KBM-7 (cell line): ENCODE measurements around the gene ATP1B4.

Source experiments
- DNase-seq: peaks from one replicate; pipeline ENCODE4 v3.0.0-alpha.2; 2015
- in situ Hi-C: fragments of 300-500 bp; cut with MboI; formaldehyde crosslinking; loops from 2 replicates; pipeline ENCODE4 v1.14.3; 2020; ENCODE audit warnings: low sequenced_read_pairs, low pct_unique_long_range_greater_than_20kb, mixed read lengths

ATP1B4 gene

DNA sequence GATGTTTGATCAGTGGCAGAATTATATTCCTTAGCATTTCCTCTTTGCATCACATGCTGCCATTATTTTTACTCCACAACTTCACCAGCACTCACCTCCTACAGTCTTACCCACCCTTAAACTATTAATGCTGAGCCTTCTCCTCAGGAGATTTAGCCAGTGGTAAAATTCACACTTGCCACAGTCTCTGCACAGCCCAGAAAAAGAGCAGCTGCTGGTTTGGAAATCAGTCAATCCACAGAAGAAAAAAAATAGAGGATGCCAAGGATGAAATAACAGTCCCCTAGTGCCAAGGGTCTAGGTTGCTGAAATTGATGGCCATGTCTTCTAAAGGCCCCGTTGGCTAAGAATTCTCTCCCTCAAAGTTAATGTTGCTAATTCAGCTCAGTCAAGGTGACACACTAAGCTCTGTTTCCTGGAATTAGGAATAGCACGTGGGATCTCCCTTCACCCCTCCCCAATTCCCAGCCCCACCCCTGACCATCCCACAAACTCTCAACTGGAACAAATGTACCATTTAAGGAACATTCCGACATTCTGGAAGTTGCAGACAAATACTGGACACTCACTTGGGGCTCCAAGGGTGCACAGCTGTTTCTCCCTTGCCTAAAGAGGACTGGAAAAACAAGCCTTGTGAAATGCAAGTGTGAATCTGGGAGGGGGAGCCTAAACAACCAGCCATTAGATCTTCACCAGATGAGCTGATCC is 5.7 kb downstream of the ATP1B4 start:
- in situ Hi-C loops, result no loop called here
- no peak for DNase-seq

DNA sequence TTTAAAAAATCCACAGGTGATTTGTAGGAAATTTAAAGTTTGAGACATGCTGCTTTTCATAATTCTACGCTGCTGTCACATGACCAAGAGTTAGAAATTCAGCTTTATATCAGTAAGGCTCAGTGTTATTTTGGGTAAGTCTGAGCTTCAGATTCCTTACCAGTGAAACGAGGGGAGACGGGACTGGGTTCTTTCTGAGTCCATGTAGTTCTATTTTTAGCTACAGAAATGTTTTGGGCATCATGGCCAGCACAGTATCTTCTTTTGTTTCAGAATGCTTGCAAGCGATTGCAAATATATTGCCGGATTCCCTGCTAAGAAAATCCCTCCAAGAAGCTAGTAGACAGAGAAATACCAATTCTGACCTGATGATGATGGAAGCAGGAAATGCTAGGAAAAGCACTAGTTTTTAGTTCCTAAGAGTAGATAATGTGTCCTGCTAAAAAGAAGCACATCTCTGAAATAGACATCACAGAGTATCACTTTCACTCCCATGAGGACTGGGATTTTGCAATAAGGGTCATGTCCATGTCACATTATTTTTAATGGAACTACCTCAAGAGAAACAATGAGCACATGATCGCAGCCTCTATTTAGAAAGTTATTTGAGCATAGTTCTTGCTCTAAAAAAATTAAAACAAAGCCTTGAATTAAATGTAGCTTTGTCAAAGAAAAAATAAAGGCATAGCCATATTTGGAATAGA is 10.9 kb downstream of the ATP1B4 start:
- no peak for DNase-seq
- in situ Hi-C loops, result no loop called here

DNA sequence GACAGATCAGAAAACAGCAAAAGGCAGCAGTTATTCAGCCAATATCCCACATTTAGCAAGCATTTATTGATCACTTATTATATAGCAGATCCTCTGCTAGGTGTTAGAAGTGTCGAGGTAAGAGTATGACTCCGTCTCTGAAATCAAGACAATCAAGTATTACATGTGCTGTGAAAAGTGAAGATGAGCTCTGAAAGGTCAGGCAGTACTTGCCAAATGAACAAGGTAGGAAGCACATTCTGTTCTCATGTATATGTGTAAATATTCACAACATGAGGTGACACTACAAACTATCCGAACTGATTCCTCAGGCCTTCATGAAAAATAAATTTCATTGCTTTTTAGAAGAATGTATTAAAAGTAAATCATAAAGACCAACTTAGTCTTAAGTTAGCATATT is 15.3 kb downstream of the ATP1B4 start:
- in situ Hi-C loops, result no loop called here
- DNase-seq, result no peak

DNA sequence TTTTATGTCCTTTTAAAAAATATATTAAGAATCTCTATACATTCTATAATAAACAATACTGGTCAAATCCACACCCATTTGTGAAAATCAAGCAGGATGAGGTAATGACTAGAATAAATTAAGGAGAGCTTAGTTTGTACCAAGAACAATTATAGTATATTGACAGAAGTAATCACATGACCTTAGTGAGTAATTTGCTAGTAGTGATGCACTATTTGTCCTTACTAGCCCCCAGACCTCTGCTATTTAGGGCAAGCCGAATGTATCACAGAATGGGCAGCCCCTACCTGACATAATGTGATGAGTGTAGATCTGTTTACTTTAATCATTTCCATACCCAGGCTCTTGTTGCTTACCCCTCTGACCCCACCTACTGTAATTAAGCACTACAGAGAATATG is 15.8 kb downstream of the ATP1B4 start:
- DNase-seq, result no peak
- in situ Hi-C loops, result no loop called here

GRCh38 chrX:120378570-120378969 is 16.7 kb downstream of the ATP1B4 start:
- no peak for DNase-seq
- in situ Hi-C loops, result no loop called here

DNA sequence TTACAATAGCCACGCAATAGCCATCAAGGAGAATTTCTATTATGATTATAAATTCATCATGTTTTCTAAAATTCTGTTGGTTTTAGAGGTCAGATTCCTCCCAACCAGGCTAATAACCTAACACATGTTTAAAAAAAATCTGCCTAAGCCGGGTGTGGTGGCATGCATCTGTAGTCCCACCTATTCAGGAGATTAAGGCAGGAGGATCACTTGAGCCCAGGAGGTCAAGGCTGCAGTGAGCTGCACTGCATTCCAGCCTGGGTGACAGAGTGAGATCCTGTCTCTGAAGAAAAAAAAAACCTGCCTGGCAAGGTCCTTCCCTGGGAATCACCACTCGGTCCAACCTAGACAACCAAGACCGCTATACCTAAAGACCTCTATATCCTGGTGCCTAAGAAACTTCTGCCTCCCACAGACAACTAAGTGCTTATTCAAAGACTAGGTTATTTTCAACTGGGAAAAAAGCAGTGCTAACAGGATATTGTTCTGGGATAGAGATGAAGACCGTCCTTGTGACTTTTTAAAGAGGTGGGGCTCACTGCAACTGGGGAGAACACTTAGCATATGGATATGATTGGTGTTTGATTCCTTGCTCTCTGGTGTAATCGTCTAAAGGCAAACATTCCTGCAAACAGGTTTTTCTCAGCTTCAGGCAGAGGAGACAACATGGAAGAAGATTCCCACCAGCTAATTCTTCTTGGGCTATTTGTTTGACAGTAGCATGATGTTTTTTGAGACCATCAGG is 18.2 kb downstream of the ATP1B4 start:
- DNase-seq, result no peak
- in situ Hi-C loops, result no loop called here

- peak; percentile 65 for DNase-seq
- in situ Hi-C loops, result no loop called here
These were observed 18.8 kb downstream of the ATP1B4 start for GRCh38 chrX:120380699-120381098.

DNA sequence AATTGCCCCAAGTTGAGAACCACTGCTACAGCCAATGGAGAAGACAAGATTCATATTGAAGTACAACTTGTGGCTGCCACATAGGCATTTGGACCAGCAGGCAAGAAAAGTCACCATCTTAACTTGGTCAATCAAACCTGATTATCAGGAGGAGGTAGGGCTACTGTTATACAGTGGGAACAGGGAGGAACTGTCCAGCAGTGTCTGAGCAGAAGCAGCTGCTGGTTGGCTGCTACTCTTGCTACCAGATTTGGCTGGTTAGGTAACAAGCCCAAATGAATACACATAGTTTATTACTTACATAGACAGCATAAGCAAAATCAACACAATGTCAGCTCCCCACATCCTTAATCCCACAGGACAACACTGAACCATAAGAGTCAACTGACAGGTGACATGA is 39.4 kb downstream of the ATP1B4 start:
- in situ Hi-C loops, result no loop called here
- no peak for DNase-seq

- in situ Hi-C loops, result no loop called here
- no peak for DNase-seq
These were observed 40.5 kb downstream of the ATP1B4 start for GRCh38 chrX:120402369-120402768.

GRCh38 chrX:120406638-120407037 is 44.7 kb downstream of the ATP1B4 start:
- in situ Hi-C loops, result no loop called here
- DNase-seq, result no peak

GRCh38 chrX:120408168-120408567 is 46.3 kb downstream of the ATP1B4 start:
- DNase-seq, result no peak
- in situ Hi-C loops, result no loop called here

- DNase-seq, result peak; percentile 24
- in situ Hi-C loops, result no loop called here
These were observed 57.6 kb downstream of the ATP1B4 start for GRCh38 chrX:120419463-120419862.

DNA sequence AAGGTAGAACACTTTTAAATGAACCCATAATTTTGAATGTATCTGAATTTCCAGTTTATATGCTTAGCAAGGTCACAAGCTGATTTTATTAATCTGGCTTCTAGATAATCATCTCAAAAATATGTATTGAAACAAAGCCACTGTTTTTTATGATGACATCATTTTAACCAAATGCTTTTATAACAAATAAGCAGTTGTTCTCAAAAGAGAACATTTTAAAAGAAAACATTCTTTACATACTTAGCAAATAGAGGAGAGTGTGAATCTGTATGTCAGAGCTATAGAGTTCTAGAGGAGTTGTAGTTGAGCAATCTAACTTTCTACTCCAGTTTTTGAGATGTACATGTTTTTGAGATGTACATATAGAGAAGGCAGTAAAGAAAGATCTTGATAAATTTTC is 64.7 kb downstream of the ATP1B4 start:
- in situ Hi-C loops, result no loop called here
- no peak for DNase-seq

GRCh38 chrX:120428309-120428708 is 66.4 kb downstream of the ATP1B4 start:
- in situ Hi-C loops, result no loop called here
- DNase-seq, result no peak

DNA sequence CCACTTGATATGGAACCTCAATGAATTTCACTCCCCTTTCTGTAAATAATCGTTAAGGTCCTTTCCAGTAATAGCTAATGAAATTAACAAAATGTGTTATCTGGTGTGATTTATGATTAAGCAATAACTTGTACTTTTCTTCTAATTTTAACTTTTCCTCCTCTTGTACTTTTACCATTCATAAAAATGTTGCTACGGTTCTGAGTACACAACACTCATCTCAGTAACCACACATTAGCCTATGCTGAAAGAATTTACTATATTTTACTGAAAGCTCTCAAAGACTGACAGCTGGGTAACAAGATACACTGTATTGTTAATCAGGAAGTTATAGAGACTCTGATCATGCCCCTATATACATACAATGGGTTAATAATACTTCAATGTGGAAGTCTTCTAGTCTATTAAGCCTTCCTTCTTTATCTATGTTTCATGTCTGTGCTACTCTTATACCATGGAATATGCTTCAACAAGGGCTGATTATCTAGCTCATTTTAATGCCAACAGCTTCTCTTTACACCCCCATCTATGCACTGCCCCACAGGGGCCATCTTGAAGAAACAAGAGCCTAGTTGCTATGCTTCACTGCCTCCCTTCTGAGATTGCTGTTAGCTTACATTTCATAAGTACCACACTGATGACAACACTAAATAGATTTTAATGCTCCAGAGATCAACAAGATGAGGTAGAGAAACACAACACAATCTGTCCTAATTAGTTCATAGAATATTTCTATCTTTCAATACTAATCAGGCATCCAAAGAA is 68.1 kb downstream of the ATP1B4 start:
- in situ Hi-C loops, result no loop called here
- DNase-seq, result no peak
